NCI-H1048 (cell line): ENCODE results near the gene MAK.
"Not testable (repeated sequence)": the region's sequence is repeated elsewhere in the genome, so short reads cannot be mapped to it uniquely, and the experiment has no call there.

Experiments
- DNase-seq: peaks from one replicate; lab custom pipeline; 2025; lab: John Stamatoyannopoulos, UW

MAK gene

GRCh38 chr6:10791673-10792072 is 46.7 kb downstream of the MAK start:
- no peak for DNase-seq

GRCh38 chr6:10779076-10779475 is 59.3 kb downstream of the MAK start:
- no peak for DNase-seq

- no peak for DNase-seq
Measured at GRCh38 chr6:10778230-10778629, 60.1 kb downstream of the MAK start.

GRCh38 chr6:10771371-10771894 is 66.9 kb downstream of the MAK start:
- no peak for DNase-seq

- no peak for DNase-seq
Measured at GRCh38 chr6:10769419-10769818, 68.9 kb downstream of the MAK start.

- no peak for DNase-seq
Measured at GRCh38 chr6:10763006-10763405, 75.3 kb downstream of the MAK start.

GRCh38 chr6:10759884-10760329 is 78.4 kb downstream of the MAK start:
- no peak for DNase-seq

- DNase-seq, result peak; percentile 57
Measured at GRCh38 chr6:10759312-10759839, 79.0 kb downstream of the MAK start.

- no peak for DNase-seq
Measured at GRCh38 chr6:10756085-10756484, 82.3 kb downstream of the MAK start.

GRCh38 chr6:10751757-10752156 is 86.6 kb downstream of the MAK start:
- not testable (repeated sequence) for DNase-seq

GRCh38 chr6:10750568-10750967 is 87.8 kb downstream of the MAK start:
- not testable (repeated sequence) for DNase-seq

- DNase-seq, result no peak
Measured at GRCh38 chr6:10749734-10750133, 88.6 kb downstream of the MAK start.

- DNase-seq, result peak; percentile 95
Measured at GRCh38 chr6:10747251-10747972, 90.9 kb downstream of the MAK start, which contains the start of gene TMEM14B. Gene TMEM14B (plus strand): TSS chr6:10747805. CDS start chr6:10749246, 1,441 bp downstream.

- DNase-seq, result no peak
Measured at GRCh38 chr6:10746915-10747250, 91.5 kb downstream of the MAK start.

GRCh38 chr6:10745116-10745515 is 93.2 kb downstream of the MAK start:
- no peak for DNase-seq

GRCh38 chr6:10743515-10743914 is 94.8 kb downstream of the MAK start:
- no peak for DNase-seq

GRCh38 chr6:10742251-10742650 is 96.1 kb downstream of the MAK start:
- no peak for DNase-seq

GRCh38 chr6:10741643-10742042 is 96.7 kb downstream of the MAK start:
- DNase-seq, result not testable (repeated sequence)

GRCh38 chr6:10740061-10740460 is 98.3 kb downstream of the MAK start:
- DNase-seq, result no peak

- no peak for DNase-seq
Measured at GRCh38 chr6:10736731-10737130, 101.6 kb downstream of the MAK start.

- DNase-seq, result no peak
Measured at GRCh38 chr6:10733863-10734262, 104.5 kb downstream of the MAK start.

- no peak for DNase-seq
Measured at GRCh38 chr6:10733151-10733715, 105.1 kb downstream of the MAK start.

GRCh38 chr6:10730254-10730653 is 108.1 kb downstream of the MAK start:
- DNase-seq, result no peak
